Adipose tissue (tissue), 3 donors: ENCODE data around the gene ADAMTSL3. TPM values are rescaled to one million over a fixed set of nuclear protein-coding genes. Genes with fewer than 3 reads are reported as not detected.

Experiments
- H3K27ac ChIP-seq: one replicate; pipeline ENCODE4 v1.5.1; 2013; ENCODE audit warnings: low read depth, low read length
- WGBS, 3 donors: extraction: QIAGEN DNeasy Blood & Tissue Kit; methylation state at CpG; one replicate each; pipeline ENCODE4 v1.1.7; 2013; 5-methylcytosine and 5-hydroxymethylcytosine counted together
- polyA plus RNA-seq, 3 donors: library from polyadenylated mRNA; stranded (reverse); fragments of 200-250 nt; gene quantifications; one replicate each; pipeline ENCODE4 v1.2.3, GENCODE V29; 2013
- donor health status: healthy with polysubstance abuse.
- donor health status: Bipolar disorder and iron deficiency.
- donor health status: healthy.

ADAMTSL3 gene
- polyA plus RNA-seq, 3 donors = 2.3 to 7.9 (median 3.7) TPM

DNA sequence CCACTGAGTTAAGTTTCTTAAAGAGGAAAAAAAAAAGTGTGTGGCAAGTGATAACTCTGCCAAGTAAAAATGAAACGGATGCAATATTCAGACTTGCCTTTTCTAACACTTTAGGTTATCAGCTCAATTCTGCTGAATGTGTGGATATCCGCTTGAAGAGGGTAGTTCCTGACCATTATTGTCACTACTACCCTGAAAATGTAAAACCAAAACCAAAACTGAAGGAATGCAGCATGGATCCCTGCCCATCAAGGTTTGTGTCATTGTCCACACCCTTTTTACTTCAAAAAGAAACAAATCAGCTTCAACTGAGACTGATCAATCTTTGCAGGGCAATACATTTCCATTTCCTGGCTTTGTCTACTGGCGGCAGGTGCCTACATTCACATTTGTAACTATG lies 236.1 kb downstream of the ADAMTSL3 start:
- 28 to 73% (median 30%) methylated on average over 3 of the region's 3 CpGs for WGBS, 3 donors
- H3K27ac ChIP-seq = no peak overlapping the region

DNA sequence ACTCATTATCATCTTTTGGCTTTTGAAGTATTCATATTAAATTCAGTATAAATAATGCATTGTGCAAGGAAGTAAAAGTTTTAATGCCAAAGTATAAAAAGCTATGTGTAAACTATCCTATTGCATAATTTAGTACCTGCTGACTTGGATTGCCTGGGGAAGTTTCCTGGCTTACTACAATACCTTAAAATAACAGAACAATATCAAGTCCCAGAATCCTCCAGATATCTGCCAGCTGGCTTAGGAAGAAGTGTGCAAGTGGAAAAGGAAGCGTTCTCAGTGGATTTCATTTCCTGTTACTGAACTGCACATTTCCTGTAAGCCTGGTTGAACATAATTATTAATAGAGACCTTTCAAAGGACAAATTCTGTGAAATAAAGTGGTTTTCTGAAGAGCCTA lies 236.7 kb downstream of the ADAMTSL3 start:
- 4 to 47% (median 19%) methylated on average over 1 of the region's 1 CpG for WGBS, 3 donors
- no peak overlapping the region for H3K27ac ChIP-seq

DNA sequence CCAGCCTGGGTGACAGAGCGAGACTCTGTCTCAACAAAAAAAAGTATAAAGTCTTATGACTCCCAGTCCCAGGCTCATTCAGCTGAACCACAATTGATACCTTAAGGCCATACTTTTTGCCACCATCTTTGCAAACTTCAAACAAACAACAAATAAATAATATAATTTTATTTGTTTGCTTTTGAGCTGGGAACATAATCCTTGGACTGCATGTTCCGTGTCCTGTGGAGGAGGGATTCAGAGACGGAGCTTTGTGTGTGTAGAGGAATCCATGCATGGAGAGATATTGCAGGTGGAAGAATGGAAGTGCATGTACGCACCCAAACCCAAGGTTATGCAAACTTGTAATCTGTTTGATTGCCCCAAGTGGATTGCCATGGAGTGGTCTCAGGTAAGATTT lies 238.6 kb downstream of the ADAMTSL3 start:
- WGBS, 3 donors = 92 to 96% (median 95%) methylated on average over 4 of the region's 4 CpGs
- H3K27ac ChIP-seq = no peak overlapping the region

DNA sequence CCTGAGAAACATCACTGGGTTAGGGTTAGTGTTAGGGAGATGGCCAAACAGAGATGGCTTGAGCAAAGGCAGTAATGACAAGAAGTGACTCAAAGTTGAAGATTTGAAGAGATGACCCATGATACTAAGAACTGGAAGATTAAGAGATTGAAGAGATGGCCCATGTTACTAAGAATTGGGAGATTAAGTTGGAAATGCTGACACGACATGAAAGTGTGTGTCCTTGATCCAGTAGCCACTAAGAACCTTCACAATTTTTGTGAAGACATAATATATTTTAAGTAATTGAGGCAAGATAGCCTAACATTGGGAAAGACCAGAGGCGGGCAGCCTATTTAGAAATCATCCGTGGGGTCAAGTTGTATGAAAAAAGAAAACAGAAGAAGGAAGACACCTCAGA lies 239.4 kb downstream of the ADAMTSL3 start:
- 85 to 96% (median 92%) methylated on average over 3 of the region's 3 CpGs for WGBS, 3 donors

DNA sequence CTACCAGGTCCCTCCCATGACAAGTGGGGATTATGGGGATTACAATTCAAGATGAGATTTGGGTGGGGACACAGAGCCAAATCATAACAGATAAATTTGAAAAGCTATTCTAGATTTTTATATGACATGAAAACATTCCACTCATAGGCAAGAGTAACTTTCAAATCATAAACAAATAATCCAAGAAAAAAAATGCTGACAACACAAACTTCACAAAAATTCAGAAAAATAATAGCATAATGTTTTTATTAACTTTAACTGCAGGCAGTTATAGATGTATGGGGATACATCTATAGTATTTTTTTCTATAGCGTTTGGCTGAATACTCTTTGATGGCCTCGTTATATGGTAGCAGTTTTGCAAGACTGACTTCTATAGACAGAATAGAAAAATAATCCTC lies 243.1 kb downstream of the ADAMTSL3 start:
- H3K27ac ChIP-seq = no peak overlapping the region
- 95 to 99% (median 95%) methylated on average over 2 of the region's 2 CpGs for whole genome bisulfite sequencing, 3 donors

More for the DNA sequence above, 239.4 kb downstream of the ADAMTSL3 start:
- H3K27ac ChIP-seq = no peak overlapping the region

DNA sequence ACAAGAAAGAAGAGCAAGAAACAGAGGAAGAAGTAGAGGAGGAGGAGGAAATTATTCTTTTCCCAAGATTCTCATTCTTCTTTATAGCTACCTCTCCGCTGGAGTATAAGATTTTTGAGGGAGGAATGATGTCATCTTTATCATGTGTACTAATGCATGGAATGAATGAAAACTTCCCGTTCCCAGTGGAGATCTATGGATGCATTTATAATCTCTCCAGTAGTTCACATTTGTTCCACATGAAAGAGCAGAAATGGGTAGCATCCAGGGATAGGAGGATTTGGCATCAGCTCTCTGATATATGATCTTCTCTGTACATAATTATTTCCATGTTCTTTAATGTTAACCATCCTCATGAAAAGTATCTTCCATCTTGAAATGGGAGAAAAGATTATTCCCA lies 244.4 kb downstream of the ADAMTSL3 start:
- WGBS, 3 donors = 79 to 89% (median 87%) methylated on average over 2 of the region's 2 CpGs
- no peak overlapping the region for H3K27ac ChIP-seq

DNA sequence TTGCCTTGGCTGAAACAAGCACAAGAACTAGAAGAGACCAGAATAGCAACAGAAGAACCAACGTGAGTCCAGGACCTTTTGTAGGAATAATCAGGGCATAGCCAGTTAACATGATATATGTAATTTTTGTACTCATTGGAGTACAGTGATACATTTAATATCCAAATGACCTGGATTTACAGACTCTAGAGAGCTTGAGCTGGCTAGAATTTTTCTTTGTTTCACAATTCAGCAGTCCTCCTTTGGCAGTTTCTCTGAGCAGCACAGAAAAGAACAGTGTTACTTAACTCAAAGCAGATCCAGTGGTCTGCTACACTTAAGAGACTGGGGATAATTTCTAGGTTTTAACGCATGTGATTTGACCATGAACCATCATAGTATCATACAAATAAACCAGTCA lies 245.7 kb downstream of the ADAMTSL3 start:
- H3K27ac ChIP-seq = no peak overlapping the region

DNA sequence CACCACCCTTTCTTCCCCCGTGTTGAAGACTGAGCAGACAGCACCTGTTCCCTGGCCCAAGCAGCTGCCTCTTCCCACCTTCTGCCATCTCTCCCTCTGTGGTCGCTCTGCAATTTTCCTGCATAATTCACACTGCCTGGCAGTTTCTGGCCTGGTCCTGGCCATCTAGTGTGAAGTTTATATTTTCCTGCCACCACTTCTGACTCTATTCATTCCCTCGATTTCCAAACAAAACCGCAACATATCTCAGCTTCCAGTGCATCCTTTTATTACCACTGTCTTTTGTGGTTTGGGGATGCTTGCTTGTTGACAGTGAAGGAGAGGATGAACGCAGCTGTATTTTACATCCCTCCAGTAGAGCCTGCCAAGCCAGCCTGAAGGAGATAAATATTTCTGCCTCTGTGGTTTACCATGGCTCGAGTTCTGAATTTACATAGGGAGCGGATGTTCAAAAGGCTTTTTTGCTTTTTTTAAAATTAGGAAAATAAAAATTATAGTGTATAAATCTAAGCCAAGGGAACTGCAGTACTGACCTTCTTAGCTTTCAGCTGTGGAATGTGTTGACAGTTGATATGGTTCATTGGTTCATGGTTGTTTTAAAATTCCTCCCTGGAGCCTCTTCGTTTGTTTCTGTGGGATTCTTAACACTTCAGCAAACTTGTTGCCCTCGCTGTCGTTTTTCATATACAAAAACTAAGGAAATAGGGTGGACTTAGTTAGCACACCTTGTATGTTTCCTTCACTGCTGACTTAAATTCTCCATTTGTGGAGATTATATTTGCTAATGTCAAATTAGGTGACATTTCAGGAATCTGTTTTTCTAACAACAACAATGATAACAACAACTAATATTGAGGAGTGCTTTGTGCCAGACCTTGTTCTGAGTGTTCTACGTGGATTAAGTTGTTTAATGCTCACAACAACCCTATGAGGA lies 250.5 kb downstream of the ADAMTSL3 start:
- 51 to 56% (median 52%) methylated on average over 11 of the region's 11 CpGs for WGBS, 3 donors
- no peak overlapping the region for H3K27ac ChIP-seq

More for the DNA sequence above, 245.7 kb downstream of the ADAMTSL3 start:
- whole genome bisulfite sequencing, 3 donors = 60 to 69% (median 68%) methylated on average over 2 of the region's 2 CpGs

DNA sequence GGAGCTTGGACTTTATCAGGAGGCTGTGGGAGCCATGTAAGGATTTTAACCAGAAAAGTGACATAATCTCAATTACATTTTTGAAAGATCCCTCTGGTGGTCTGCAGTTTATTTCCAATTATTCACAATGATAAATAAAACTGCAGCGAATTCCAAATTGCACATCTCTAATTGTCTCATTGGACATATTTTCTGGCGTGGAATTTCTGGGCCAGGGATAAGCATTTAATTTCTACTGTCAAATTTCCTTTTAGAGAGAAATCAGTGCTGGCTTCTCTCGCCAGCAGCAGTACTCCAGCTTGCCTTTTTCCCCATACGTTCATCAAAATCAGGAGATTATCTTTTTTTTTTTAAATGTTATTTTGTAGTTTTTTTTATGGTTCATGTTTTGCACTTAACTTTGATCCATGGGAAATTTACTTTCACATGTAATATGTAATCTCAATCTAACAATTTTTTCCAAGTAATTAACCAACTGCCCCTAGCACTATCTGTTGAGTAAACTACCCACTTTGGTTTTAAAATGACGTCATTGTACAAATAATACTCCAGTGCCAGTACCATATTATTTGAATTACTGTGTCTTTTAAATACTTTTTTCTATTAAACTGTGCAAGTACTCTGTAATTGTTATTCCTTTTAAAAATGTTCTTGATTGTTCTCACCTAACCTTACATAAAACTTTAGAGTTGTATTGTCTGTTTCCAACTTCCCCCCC lies 251.8 kb downstream of the ADAMTSL3 start:
- 67 to 73% (median 67%) methylated on average over 5 of the region's 5 CpGs for WGBS, 3 donors

DNA sequence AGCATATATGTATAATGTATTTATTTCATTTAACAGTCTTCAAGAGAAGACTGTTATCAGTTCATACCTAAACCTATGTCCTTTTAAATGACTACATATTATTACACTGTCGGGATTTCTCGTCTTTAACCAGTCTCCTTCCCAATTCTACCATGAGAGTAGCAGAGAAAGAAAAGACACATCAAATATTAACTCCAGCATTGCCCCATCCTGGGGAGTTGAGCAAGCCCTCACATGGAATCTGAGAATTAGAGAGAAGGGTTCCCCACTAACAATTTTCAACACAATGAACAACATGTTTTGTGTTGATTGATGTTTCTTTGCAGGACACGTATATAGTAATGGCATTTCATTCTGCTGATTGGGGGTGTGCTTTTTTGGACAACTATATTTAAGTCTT lies 257.4 kb downstream of the ADAMTSL3 start:
- WGBS, 3 donors = 61 to 92% (median 78%) methylated on average over 3 of the region's 3 CpGs
- H3K27ac ChIP-seq = no peak overlapping the region

More for the DNA sequence above, 251.8 kb downstream of the ADAMTSL3 start:
- no peak overlapping the region for H3K27ac ChIP-seq

DNA sequence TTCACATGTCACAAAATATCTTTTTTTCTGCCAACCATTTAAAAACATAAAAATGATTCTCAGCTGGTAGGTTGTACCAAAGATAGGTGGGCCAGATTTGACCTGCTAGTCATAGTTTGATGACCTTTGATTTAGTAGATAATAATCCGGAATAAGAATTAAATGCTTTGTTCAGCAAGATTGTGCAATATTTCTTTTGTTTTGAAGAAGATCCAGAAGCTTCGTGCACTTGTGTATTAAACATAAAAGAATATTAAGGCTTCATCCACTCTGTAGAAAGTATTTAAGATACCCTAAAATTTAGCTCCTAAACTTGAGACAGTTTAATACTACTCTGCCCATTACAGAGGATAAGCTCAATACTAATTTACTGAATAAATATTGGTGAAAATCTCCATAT lies 258.4 kb downstream of the ADAMTSL3 start:
- H3K27ac ChIP-seq = no peak overlapping the region
- 74 to 78% (median 76%) methylated on average over 2 of the region's 2 CpGs for WGBS, 3 donors

DNA sequence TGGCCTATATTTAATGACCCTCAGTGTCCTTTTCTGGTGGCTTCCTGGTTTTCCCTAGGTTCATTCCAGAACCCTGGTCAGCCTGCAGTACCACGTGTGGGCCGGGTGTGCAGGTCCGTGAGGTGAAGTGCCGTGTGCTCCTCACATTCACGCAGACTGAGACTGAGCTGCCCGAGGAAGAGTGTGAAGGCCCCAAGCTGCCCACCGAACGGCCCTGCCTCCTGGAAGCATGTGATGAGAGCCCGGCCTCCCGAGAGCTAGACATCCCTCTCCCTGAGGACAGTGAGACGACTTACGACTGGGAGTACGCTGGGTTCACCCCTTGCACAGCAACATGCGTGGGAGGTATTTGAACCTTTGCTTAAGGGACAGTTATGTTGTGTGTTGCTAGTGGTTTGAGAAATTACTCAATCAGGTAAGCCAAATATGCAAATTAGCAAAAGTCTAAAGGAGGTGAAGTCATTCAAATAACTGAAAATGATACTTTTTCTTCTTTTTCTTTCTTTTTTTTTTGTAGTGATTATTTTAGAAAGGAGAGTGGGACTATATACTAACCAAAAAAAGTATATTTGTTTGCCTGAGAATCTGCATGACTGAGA lies 259.2 kb downstream of the ADAMTSL3 start:
- WGBS, 3 donors = 87 to 94% (median 93%) methylated on average over 14 of the region's 14 CpGs

DNA sequence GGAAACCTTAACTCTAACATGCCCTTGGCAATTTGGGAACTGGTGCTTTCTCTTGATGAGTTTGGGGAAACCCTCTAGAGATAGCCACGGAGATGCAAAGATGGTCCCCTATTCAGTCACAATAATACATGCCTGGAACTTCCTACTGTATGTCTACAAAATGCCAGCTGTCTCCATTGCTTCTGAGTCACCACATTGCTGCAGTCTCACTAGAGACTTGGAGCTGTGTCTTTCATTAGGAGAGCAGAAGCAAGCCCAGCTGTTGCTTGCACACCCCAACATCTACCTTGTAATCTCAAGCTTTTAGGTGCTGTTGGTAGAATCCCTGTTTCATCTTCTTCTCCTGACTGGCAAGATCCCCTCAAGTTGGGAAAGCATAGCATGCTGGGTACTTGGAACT lies 261.0 kb downstream of the ADAMTSL3 start:
- H3K27ac ChIP-seq = no peak overlapping the region
- 76 to 88% (median 87%) methylated on average over 1 of the region's 1 CpG for WGBS, 3 donors

More for the DNA sequence above, 259.2 kb downstream of the ADAMTSL3 start:
- H3K27ac ChIP-seq = no peak overlapping the region

DNA sequence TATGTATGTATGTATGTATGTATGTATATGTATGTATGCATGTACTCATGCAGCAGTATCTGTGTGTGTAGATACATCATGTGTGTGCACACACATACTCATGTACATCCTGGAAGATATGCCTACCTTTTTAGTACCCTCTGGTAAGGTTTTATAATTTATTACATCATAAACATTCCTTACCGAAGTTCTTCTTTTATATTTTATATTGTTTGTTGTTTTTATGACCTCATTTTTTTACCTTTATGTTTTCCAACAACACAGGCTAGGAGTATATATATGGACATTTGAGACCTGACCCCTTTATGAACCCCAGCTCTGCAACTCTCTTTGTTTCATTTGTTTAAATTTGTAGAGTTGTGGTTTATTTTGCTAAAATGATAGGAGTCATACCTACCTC lies 263.5 kb downstream of the ADAMTSL3 start:
- WGBS, 3 donors = 0 to 92% (median 41%) methylated on average over 1 of the region's 1 CpG
- no peak overlapping the region for H3K27ac ChIP-seq

DNA sequence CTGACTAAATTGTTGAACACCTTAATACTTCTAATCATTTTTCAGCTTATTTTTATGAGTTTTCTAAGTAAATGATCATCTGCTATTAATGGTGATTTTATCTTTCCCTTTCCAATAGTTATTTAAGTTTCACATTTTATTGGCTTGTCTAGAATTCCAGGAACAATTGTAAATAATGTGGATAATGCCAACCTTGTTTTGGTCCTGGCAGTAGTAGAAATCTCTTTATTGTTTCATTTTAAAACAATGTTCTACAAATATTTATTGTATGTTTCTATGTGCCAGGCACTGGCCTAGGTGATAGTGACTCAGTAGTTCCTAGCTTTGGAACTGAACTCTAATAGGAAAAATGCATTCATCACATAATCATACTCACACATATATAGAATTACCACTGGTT lies 264.1 kb downstream of the ADAMTSL3 start:
- no peak overlapping the region for H3K27ac ChIP-seq

DNA sequence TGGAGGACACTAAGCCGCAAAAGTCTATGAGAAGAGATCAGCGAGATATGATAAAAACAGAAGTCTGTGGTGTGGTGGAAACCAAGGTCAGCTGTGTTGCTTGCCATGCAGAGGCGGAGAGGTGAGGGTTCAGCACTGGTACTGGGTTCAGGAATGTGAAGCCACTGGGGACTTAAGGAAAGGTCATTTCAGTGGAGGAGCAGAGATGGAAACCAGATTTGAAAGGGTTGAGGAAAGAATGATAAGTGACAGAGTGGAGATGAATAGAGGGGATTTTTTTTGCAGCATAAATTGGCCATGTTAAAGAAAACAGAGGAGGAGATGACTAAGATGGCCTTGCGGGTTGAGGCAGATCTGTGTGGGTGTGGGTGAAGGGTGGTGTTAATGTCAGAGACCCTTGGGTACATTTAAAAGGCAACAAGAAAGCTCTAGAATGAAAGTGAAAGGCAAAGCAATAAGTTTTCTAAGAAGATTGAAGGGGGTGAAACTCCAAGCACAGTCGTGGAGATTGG lies 265.5 kb downstream of the ADAMTSL3 start:
- H3K27ac ChIP-seq = no peak overlapping the region
- WGBS, 3 donors = 73 to 77% (median 74%) methylated on average over 5 of the region's 5 CpGs

DNA sequence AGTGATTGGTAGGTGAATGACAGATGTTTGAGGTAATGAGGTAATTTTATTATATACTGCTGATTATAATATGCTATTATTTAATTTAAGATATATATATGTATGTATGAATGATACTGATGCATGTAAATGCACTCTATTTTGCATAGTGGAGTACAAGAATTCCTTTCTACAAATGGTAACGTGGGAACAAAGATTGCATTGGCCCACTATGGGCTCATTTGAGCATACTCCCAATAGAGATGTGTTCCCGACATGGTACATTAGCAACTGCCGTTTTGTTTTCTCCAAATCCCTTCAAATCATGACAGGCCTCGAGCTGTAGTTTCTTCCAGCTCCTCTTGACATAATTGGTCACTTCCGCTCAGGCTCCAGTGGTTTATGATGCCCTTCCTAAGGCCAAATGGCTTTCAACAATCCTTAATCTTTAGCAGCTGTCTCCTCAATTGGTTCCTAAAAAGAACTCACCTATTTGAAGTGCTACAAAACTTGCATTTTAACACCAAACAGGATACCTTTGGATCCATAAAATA lies 266.1 kb downstream of the ADAMTSL3 start:
- H3K27ac ChIP-seq = no peak overlapping the region
- 77 to 94% (median 82%) methylated on average over 5 of the region's 5 CpGs for whole genome bisulfite sequencing, 3 donors

DNA sequence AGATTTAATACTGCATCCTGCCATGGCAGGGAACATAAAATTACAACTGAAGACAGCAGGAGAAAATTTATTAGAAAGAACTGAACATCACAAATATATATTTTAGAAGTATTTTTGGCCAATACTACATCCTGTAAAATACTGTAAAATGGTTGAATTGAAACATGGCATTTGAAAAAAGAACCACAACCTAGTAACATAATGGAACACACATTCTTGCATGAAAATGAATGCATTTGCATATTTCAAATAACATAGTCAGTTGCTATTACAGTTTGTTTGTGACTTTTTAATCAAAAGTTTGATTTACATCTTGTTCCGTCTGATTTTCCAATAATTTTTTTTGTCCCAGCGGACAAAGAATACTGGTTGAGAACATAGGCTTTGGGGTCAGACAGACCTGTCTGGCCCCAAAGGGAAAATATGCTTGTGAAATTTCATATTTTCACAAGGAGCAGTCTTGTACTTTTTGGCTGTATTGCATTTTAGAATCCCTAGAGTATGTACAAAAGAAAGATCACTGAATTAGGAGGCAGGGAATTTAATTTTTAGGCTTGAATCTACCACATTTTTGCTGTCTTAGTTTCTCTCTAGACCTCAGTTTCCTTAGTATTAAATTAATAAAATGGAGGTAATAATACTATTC lies 268.8 kb downstream of the ADAMTSL3 start:
- WGBS, 3 donors = 67 to 86% (median 83%) methylated on average over 2 of the region's 2 CpGs
- H3K27ac ChIP-seq = no peak overlapping the region
